Measurements from ENCODE around the gene SLC2A8.

DNA sequence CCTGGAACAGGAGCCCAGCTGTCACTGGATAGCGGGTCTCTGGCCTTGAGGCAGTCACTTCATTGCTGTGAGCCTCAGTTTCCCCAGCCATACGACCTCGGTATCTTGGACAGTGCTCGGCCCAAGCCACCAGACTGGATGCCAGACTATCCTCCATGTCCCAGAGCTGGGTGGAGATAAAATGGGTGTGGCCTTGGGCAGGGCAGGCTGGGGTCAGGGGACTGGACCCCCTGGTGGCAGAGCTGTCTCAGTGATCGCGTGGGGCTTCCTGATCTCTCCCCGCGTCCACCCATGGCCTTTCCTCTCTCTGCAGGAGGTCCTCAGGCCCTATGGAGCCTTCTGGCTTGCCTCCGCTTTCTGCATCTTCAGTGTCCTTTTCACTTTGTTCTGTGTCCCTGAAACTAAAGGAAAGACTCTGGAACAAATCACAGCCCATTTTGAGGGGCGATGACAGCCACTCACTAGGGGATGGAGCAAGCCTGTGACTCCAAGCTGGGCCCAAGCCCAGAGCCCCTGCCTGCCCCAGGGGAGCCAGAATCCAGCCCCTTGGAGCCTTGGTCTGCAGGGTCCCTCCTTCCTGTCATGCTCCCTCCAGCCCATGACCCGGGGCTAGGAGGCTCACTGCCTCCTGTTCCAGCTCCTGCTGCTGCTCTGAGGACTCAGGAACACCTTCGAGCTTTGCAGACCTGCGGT is 10.0 kb downstream of the SLC2A8 start:
- TF ChIP-seq CTCF (IDR thresholded peaks at IDR 0.05) (no peak), POLR2A (IDR thresholded peaks at IDR 0.05) (no peak)

All from Peyer's patch (tissue), 4 donors.